ENCODE results near the gene ABCA2.

Gene ABCA2

DNA sequence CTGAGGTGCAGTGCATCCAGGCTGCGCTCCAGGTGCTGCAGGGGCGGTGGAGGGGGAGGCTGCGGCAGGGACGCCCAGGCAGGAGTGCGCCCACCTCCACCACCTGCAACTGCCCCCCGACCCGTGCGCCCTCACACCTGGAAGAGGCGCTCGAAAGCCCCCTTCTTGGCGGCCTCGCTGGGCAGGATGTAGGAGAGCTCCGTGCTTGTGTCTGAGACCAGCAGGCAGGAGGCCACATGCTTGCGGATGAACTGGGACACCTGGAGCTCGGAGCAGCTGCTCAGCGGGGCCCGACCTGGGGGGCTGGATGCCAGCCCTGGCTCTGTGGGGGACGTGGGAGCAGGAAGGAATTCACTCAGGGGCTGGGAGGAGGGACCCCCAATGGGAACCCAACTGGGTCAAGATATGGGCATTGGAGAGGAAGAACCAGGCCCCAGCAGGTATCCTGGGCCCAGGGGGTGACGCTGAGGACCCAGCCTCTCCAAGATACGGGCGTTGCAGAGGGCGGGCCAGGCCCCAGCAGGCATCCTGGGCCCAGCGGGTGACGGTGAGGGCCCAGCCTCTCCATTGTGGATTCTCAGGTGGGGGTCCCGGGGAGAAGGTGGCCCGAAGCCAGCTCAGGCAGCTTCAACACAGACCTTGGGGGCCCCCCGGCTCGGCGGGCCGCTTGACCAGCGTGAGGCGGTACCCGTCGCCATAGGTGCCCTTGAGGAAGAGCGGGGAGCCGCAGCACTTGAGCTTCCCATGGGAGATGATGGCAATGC, 13.1 kb downstream of the ABCA2 start:
- no peaks in the 10 kb centered on the region for H3K9me2 ChIP-seq (replicated peaks; ENCODE audit: insufficient read depth, low read length)
- no peak overlapping the region for H3K9ac ChIP-seq (ENCODE audit: low read length)
- no peak overlapping the region for H3K4me2 ChIP-seq (ENCODE audit: low read depth, low read length, poor library complexity, severe bottlenecking)
- H3K4me3 ChIP-seq (ENCODE audit: insufficient read depth, low read length, poor library complexity, severe bottlenecking): no peak overlapping the region
- no peaks in the 10 kb centered on the region for H3K27me3 ChIP-seq (ENCODE audit: low read length)
- no peak overlapping the region for H3K27ac ChIP-seq (ENCODE audit: low read depth, low read length)
- H4K20me1 ChIP-seq (ENCODE audit: low read depth, low read length): no peaks in the 10 kb centered on the region
- H2AFZ ChIP-seq (ENCODE audit: low read depth, low read length, severe bottlenecking): no peak overlapping the region
- H3F3A ChIP-seq (ENCODE audit: insufficient read depth): no peaks in the 10 kb centered on the region
- TF ChIP-seq CTCF (IDR thresholded peaks at IDR 0.05; ENCODE audit: insufficient read depth, low read length, poor library complexity, severe bottlenecking): no peak
- TF ChIP-seq EZH2phosphoT487 (conservative IDR thresholded peaks at IDR 0.05; ENCODE audit: low read length): no peak
- H3K9me3 ChIP-seq (ENCODE audit: insufficient read depth, low read length): no peaks in the 10 kb centered on the region
- no peaks in the 10 kb centered on the region for H3K79me2 ChIP-seq (ENCODE audit: insufficient read depth, low read length)
- H3K36me3 ChIP-seq (ENCODE audit: low read length): no peaks in the 10 kb centered on the region

DNA sequence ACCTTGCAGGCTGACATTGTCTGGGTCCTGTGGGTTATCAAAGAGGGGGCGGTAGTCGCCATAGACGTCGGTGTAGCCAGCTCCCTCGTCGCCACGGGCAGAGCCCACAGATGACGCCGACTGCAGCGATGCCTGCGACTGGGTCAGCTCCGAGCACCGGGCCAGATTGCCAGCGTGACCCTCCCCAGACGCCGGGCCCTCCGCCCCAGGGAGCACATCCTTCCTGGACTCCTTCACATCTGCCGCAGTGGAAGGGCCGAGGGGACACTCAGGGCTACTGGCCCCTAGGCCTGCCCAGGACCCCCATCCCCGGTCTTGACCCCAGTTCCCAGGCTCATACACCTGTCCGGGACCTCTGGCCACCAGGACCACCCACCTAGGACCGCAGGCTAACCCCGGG, 13.9 kb downstream of the ABCA2 start:
- Histone ChIP-seq H3K36me3 (ENCODE audit: low read length) (no peaks in the 10 kb centered on the region), H3F3A (ENCODE audit: insufficient read depth) (no peaks in the 10 kb centered on the region), H4K20me1 (ENCODE audit: low read depth, low read length) (no peaks in the 10 kb centered on the region), H3K27ac (ENCODE audit: low read depth, low read length) (no peak overlapping the region), H3K9me3 (ENCODE audit: insufficient read depth, low read length) (no peaks in the 10 kb centered on the region), H3K79me2 (ENCODE audit: insufficient read depth, low read length) (no peaks in the 10 kb centered on the region), H3K4me2 (ENCODE audit: low read depth, low read length, poor library complexity, severe bottlenecking) (no peak overlapping the region), H3K27me3 (ENCODE audit: low read length) (no peaks in the 10 kb centered on the region), H3K4me3 (ENCODE audit: insufficient read depth, low read length, poor library complexity, severe bottlenecking) (no peak overlapping the region), H2AFZ (ENCODE audit: low read depth, low read length, severe bottlenecking) (no peak overlapping the region), H3K9ac (ENCODE audit: low read length) (no peak overlapping the region), H3K9me2 (replicated peaks; ENCODE audit: insufficient read depth, low read length) (no peaks in the 10 kb centered on the region)
- TF ChIP-seq EZH2phosphoT487 (conservative IDR thresholded peaks at IDR 0.05; ENCODE audit: low read length): no peak
- no peak for TF ChIP-seq CTCF (IDR thresholded peaks at IDR 0.05; ENCODE audit: insufficient read depth, low read length, poor library complexity, severe bottlenecking)

DNA sequence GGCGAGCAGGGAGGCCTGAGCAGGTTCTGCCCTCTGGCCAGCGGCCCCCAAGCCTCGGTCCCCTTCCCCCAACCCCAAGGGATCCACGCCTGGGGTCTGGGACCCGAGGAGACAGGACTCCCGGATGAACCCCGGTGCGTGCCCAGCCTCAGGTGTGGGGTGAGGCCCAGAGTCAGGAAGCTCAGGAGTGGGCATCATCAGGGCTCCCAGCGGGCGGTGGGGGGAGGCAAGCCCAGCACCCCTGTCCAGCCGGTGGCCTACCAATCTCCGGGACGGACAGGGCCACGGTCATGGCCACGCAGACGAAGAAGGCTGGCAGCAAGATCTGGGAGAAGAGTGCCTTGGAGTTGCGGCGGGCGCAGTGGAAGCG, 14.5 kb downstream of the ABCA2 start:
- Histone ChIP-seq H2AFZ (ENCODE audit: low read depth, low read length, severe bottlenecking) (no peak overlapping the region), H4K20me1 (ENCODE audit: low read depth, low read length) (no peaks in the 10 kb centered on the region), H3K9me2 (replicated peaks; ENCODE audit: insufficient read depth, low read length) (no peaks in the 10 kb centered on the region), H3K27me3 (ENCODE audit: low read length) (no peaks in the 10 kb centered on the region), H3K79me2 (ENCODE audit: insufficient read depth, low read length) (no peaks in the 10 kb centered on the region), H3F3A (ENCODE audit: insufficient read depth) (no peaks in the 10 kb centered on the region), H3K27ac (ENCODE audit: low read depth, low read length) (no peak overlapping the region), H3K4me3 (ENCODE audit: insufficient read depth, low read length, poor library complexity, severe bottlenecking) (no peak overlapping the region), H3K36me3 (ENCODE audit: low read length) (no peaks in the 10 kb centered on the region), H3K9ac (ENCODE audit: low read length) (no peak overlapping the region), H3K9me3 (ENCODE audit: insufficient read depth, low read length) (no peaks in the 10 kb centered on the region), H3K4me2 (ENCODE audit: low read depth, low read length, poor library complexity, severe bottlenecking) (no peak overlapping the region)
- TF ChIP-seq EZH2phosphoT487 (conservative IDR thresholded peaks at IDR 0.05; ENCODE audit: low read length): no peak
- no peak for TF ChIP-seq CTCF (IDR thresholded peaks at IDR 0.05; ENCODE audit: insufficient read depth, low read length, poor library complexity, severe bottlenecking)
